Left lobe of liver (tissue), 2 donors: ENCODE results near the gene TENT4B. TPM values are rescaled to one million over a fixed set of nuclear protein-coding genes. Genes with fewer than 3 reads are reported as not detected.

Experiments
- ATAC-seq: fragments of 200-7000 bp; cut with Tn5 transposase; one replicate; pipeline ENCODE4 v1.9.1; 2020; ENCODE audit warnings: mild to moderate bottlenecking, moderate library complexity
- DNase-seq: peaks from one replicate; pipeline ENCODE4 v3.0.0-alpha.2; 2020; ENCODE audit warnings: low spot score
- total RNA-seq: library from RNA; stranded (reverse); gene quantifications from one replicate; pipeline ENCODE4 v1.2.1, GENCODE V29; 2021
- donor health status: DM: no; HTN: no; CAD: no; lungs with moderate emphysema.
- donor health status: DM: no; HTN: yes; CAD: no.

The TENT4B gene
- total RNA-seq, 1 donor from 2014 or later: 9.3 TPM

GRCh38 chr16:50252082-50252611, 99.0 kb downstream of the TENT4B start:
- ATAC-seq (peak; percentile 54), DNase-seq (no peak)

GRCh38 chr16:50252874-50253513, 99.9 kb downstream of the TENT4B start:
- ATAC-seq (no peak), DNase-seq (no peak)

- no peak for ATAC-seq
- no peak for DNase-seq
Measured at GRCh38 chr16:50253514-50253910, 100.4 kb downstream of the TENT4B start.

- DNase-seq: no peak
- no peak for ATAC-seq
Measured at GRCh38 chr16:50254072-50254471, 101.0 kb downstream of the TENT4B start.

- DNase-seq: no peak
Measured at GRCh38 chr16:50255538-50255937, 102.4 kb downstream of the TENT4B start.

GRCh38 chr16:50256604-50257003, 103.5 kb downstream of the TENT4B start:
- ATAC-seq (no peak), DNase-seq (no peak)

More at GRCh38 chr16:50255538-50255937, 102.4 kb downstream of the TENT4B start:
- ATAC-seq: no peak

GRCh38 chr16:50257876-50258275, 104.8 kb downstream of the TENT4B start:
- ATAC-seq (no peak), DNase-seq (no peak)

- ATAC-seq: peak; percentile 57
- DNase-seq: no peak
Measured at GRCh38 chr16:50259334-50260205, 106.5 kb downstream of the TENT4B start.

- DNase-seq (no peak), ATAC-seq (peak; percentile 31)
Measured at GRCh38 chr16:50260206-50261159, 107.4 kb downstream of the TENT4B start.

- ATAC-seq (no peak), DNase-seq (peak; percentile 44)
Measured at GRCh38 chr16:50261160-50261706, 108.1 kb downstream of the TENT4B start.

GRCh38 chr16:50261707-50262235, 108.7 kb downstream of the TENT4B start:
- DNase-seq (peak; percentile 52), ATAC-seq (peak; percentile 82)

GRCh38 chr16:50263060-50263909, 110.2 kb downstream of the TENT4B start:
- ATAC-seq: no peak
- DNase-seq: no peak

GRCh38 chr16:50263940-50264929, 111.1 kb downstream of the TENT4B start:
- ATAC-seq (no peak), DNase-seq (no peak)

GRCh38 chr16:50265260-50265659, 112.2 kb downstream of the TENT4B start:
- DNase-seq (peak; percentile 48), ATAC-seq (peak; percentile 71)

- ATAC-seq: no peak
- peak; percentile 43 for DNase-seq
Measured at GRCh38 chr16:50265716-50266336, 112.7 kb downstream of the TENT4B start.

- DNase-seq: peak; percentile 47
- peak; percentile 21 for ATAC-seq
Measured at GRCh38 chr16:50266337-50267091, 113.4 kb downstream of the TENT4B start, which contains the start of gene ADCY7. TSS of gene ADCY7 (plus strand) at chr16:50266551. CDS start at chr16:50288180, 21,629 bp downstream.
